ENCODE results near the gene SEC22C.
A peak's percentile ranks its signal among the peaks of the same experiment; 100 is the strongest.

GRCh38 chr3:42613462-42613861 lies 31.7 kb upstream of the SEC22C start:
- TF ChIP-seq CTCF (IDR thresholded peaks at IDR 0.05; ENCODE audit: poor library complexity, severe bottlenecking): peak; percentile 41
- TF ChIP-seq EP300 (conservative IDR thresholded peaks at IDR 0.05; ENCODE audit: poor library complexity, severe bottlenecking): no peak
- no peak for TF ChIP-seq POLR2AphosphoS5 (IDR thresholded peaks at IDR 0.05)
- TF ChIP-seq EZH2 (IDR thresholded peaks at IDR 0.05; ENCODE audit: borderline replicate concordance, insufficient read depth, low read length, poor library complexity, severe bottlenecking): no peak
